ENCODE measurements around the gene FANCB. TPM values are rescaled to one million over a fixed set of nuclear protein-coding genes. Genes with fewer than 3 reads are reported as not detected.

Gene FANCB
- total and polyA plus RNA-seq, 2 donors (not counting 1 experiment from before 2014, with no cell fraction given) = 3.1 to 3.9 TPM

- Histone ChIP-seq H3K4me2 (replicated peaks; ENCODE audit: low read depth, low read length, poor library complexity, severe bottlenecking) (no peak overlapping the region), H3K9ac (ENCODE audit: low read length) (no peak overlapping the region), H3K79me2 (ENCODE audit: control insufficient read depth, insufficient read depth, low read length) (no peaks in the 10 kb centered on the region), H3K36me3 (replicated peaks in 1 of 2; ENCODE audit: control extremely low read depth in 1 of 2, control insufficient read depth in 1 of 2, extremely low read depth in 1 of 2, insufficient read depth in 2 of 2, low read length in 1 of 2) (no peaks in the 10 kb centered on the region), H3K4me1 (ENCODE audit: control insufficient read depth in 2 of 2, insufficient read depth in 2 of 2, low read length in 2 of 2) (no peaks in the 10 kb centered on the region), H3K27ac (ENCODE audit: low read length in 2 of 2) (no peak overlapping the region), H3K27me3 (replicated peaks in 1 of 4; ENCODE audit: control extremely low read depth in 1 of 4, control insufficient read depth in 3 of 4, insufficient read depth in 4 of 4, low read length in 3 of 4) (no peaks in the 10 kb centered on the region), H3K9me3 (ENCODE audit: control extremely low read depth in 1 of 3, control insufficient read depth in 2 of 3, insufficient read depth in 1 of 3, low read length in 2 of 3) (peaks cover 0 to 3% (median 0%) of the 10 kb centered on the region in 3 donors), H2AFZ (ENCODE audit: insufficient read depth, low read depth, low read length, poor library complexity, severe bottlenecking) (no peak overlapping the region), H3K4me3 (ENCODE audit: control extremely low read depth in 1 of 5, extremely low read depth in 1 of 5, insufficient read depth in 1 of 5, low read depth in 2 of 5, low read length in 4 of 5) (no peak overlapping the region), H4K20me1 (ENCODE audit: control insufficient read depth, insufficient read depth, low read length, poor library complexity, severe bottlenecking) (no peaks in the 10 kb centered on the region)
- Mint-ChIP-seq H3K4me1 (no peaks in the 10 kb centered on the region), H3K4me3 (no peak overlapping the region), H3K9me3 (ENCODE audit: insufficient read depth) (no peaks in the 10 kb centered on the region), H3K27me3 (no peaks in the 10 kb centered on the region), H3K27ac (no peak overlapping the region)
- ChIA-PET POLR2A (no interaction called here), CTCF (no interaction called here)
- 100% methylated on average over 1 of the region's 2 CpGs for WGBS (ENCODE audit: insufficient coverage)
- ATAC-seq (ENCODE audit: low read depth) (no peak), DNase-seq (no peak)
- no peak for TF ChIP-seq CTCF (IDR thresholded peaks at IDR 0.05)
- intact Hi-C loops (cut with micrococcal nuclease) = no loop called here
These were observed 40.7 kb downstream of the FANCB start for GRCh38 chrX:14832151-14832550.

- H3K4me2 ChIP-seq (replicated peaks; ENCODE audit: low read depth, low read length, poor library complexity, severe bottlenecking) = no peak overlapping the region
- no peaks in the 10 kb centered on the region for H4K20me1 ChIP-seq (ENCODE audit: control insufficient read depth, insufficient read depth, low read length, poor library complexity, severe bottlenecking)
- WGBS (ENCODE audit: insufficient coverage) = no CpG with 5 or more reads among the region's 2 CpGs
- H3K4me1 ChIP-seq (ENCODE audit: control insufficient read depth in 2 of 2, insufficient read depth in 2 of 2, low read length in 2 of 2) = no peaks in the 10 kb centered on the region
- POLR2A ChIA-PET = no interaction called here
- CTCF ChIA-PET = no interaction called here
- no peaks in the 10 kb centered on the region for H3K9me3 Mint-ChIP-seq (ENCODE audit: insufficient read depth)
- ATAC-seq (ENCODE audit: low read depth) (no peak), DNase-seq (no peak)
- no peaks in the 10 kb centered on the region for H3K79me2 ChIP-seq (ENCODE audit: control insufficient read depth, insufficient read depth, low read length)
- no peaks in the 10 kb centered on the region for H3K4me1 Mint-ChIP-seq
- TF ChIP-seq EZH2 (IDR thresholded peaks at IDR 0.05; ENCODE audit: borderline replicate concordance, insufficient read depth, low read depth, low read length, poor library complexity, severe bottlenecking) (no peak), CTCF (IDR thresholded peaks at IDR 0.05) (no peak)
- H3K27ac Mint-ChIP-seq = no peak overlapping the region
- H3K36me3 ChIP-seq (replicated peaks in 1 of 2; ENCODE audit: control extremely low read depth in 1 of 2, control insufficient read depth in 1 of 2, extremely low read depth in 1 of 2, insufficient read depth in 2 of 2, low read length in 1 of 2) = no peaks in the 10 kb centered on the region
- H3K27me3 ChIP-seq (replicated peaks in 1 of 4; ENCODE audit: control extremely low read depth in 1 of 4, control insufficient read depth in 3 of 4, insufficient read depth in 4 of 4, low read length in 3 of 4) = no peaks in the 10 kb centered on the region
- no peaks in the 10 kb centered on the region for H3K27me3 Mint-ChIP-seq
- H3K9me3 ChIP-seq (ENCODE audit: control extremely low read depth in 1 of 3, control insufficient read depth in 2 of 3, insufficient read depth in 1 of 3, low read length in 2 of 3) = peaks cover 0 to 3% (median 0%) of the 10 kb centered on the region in 3 donors
- H2AFZ ChIP-seq (ENCODE audit: insufficient read depth, low read depth, low read length, poor library complexity, severe bottlenecking) = no peak overlapping the region
- H3K4me3 Mint-ChIP-seq = no peak overlapping the region
- H3K9ac ChIP-seq (ENCODE audit: low read length) = no peak overlapping the region
- H3K4me3 ChIP-seq (ENCODE audit: control extremely low read depth in 1 of 5, extremely low read depth in 1 of 5, insufficient read depth in 1 of 5, low read depth in 2 of 5, low read length in 4 of 5) = no peak overlapping the region
- no peak overlapping the region for H3K27ac ChIP-seq (ENCODE audit: low read length in 2 of 2)
- intact Hi-C loops (cut with micrococcal nuclease) = no loop called here
These were observed 43.2 kb downstream of the FANCB start for GRCh38 chrX:14829643-14830042.
